ENCODE results near the gene UNC93B1. TPM values are rescaled to one million over a fixed set of nuclear protein-coding genes. Genes with fewer than 3 reads are reported as not detected.

UNC93B1 gene
- total RNA-seq, 3 donors from 2014 or later, result 30.1 to 47.5 (median 46.8) TPM

GRCh38 chr11:68006606-68007166, 2.8 kb upstream of the UNC93B1 start:
- peaks cover 45% of the 10 kb centered on the region for H3K4me1 ChIP-seq (ENCODE audit: low read depth)
- H3K9me3 ChIP-seq, result no peaks in the 10 kb centered on the region
- ATAC-seq (no peak), DNase-seq (peak in 2 of 3 donors; percentile 4 to 22)
- no peaks in the 10 kb centered on the region for H3K36me3 ChIP-seq (ENCODE audit: low read depth)
- H3K4me3 ChIP-seq, result no peak overlapping the region
- TF ChIP-seq, protein P1, sequence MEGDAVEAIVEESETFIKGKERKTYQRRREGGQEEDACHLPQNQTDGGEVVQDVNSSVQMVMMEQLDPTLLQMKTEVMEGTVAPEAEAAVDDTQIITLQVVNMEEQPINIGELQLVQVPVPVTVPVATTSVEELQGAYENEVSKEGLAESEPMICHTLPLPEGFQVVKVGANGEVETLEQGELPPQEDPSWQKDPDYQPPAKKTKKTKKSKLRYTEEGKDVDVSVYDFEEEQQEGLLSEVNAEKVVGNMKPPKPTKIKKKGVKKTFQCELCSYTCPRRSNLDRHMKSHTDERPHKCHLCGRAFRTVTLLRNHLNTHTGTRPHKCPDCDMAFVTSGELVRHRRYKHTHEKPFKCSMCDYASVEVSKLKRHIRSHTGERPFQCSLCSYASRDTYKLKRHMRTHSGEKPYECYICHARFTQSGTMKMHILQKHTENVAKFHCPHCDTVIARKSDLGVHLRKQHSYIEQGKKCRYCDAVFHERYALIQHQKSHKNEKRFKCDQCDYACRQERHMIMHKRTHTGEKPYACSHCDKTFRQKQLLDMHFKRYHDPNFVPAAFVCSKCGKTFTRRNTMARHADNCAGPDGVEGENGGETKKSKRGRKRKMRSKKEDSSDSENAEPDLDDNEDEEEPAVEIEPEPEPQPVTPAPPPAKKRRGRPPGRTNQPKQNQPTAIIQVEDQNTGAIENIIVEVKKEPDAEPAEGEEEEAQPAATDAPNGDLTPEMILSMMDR (IDR thresholded peaks at IDR 0.05), result no peak
- intact Hi-C loops (cut with DNase I, micrococcal nuclease), result no loop called here

DNA sequence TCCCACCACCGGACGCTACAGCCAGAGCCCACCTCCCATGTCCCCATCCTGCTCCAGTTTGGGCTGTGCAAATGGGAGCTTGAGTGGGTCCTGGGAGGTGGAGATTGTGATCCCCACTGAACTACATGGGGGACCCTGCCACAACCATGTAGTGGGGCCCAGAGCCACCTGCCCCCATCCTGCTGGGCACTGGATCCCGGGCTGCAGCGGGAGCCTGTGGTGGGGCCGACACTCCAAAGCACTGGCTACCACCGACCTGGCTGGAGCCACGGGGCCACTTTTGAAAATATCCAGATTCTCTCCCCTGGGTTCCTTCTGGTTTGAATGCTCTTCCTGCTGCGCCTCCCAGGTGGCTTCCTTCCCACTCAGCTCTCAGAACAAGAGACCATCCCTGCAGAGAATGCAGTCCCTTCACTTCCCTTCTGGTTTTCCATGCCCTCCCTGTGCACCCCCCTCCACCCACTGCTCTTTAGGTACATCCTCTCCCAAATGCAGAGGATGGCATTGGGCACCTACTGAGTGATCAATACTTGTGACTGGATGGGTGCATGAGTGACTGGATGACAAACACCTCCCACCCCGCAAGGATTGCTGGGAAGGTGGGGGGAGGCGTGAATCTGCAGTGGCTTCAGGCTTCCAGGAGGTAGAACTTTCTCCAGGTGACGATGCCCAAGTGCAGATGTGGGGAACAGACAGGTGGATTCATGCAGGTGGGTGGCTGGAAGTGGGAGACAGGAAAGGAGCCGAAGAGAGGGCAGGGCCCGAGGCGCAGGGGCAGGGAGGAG, 846 bp upstream of the UNC93B1 start:
- Histone ChIP-seq H3K4me1 (ENCODE audit: low read depth) (peaks cover 31% of the 10 kb centered on the region), H3K36me3 (ENCODE audit: low read depth) (no peaks in the 10 kb centered on the region), H3K4me3 (no peak overlapping the region), H3K9me3 (no peaks in the 10 kb centered on the region)
- TF ChIP-seq, protein P1 (IDR thresholded peaks at IDR 0.05), result no peak
- no peak for ATAC-seq
- peak in 2 of 3 donors; percentile 7 to 26 for DNase-seq
- intact Hi-C loops (cut with DNase I, micrococcal nuclease), result no loop called here

- peak overlapping the region; percentile 77 for H3K4me3 ChIP-seq
- H3K4me1 ChIP-seq (ENCODE audit: low read depth), result peaks cover 17% of the 10 kb centered on the region
- no peaks in the 10 kb centered on the region for H3K9me3 ChIP-seq
- no peaks in the 10 kb centered on the region for H3K36me3 ChIP-seq (ENCODE audit: low read depth)
- TF ChIP-seq, protein P1 (IDR thresholded peaks at IDR 0.05), result no peak
- DNase-seq, result peak; percentile 66 to 87 (median 81)
- ATAC-seq, result peak; percentile 77
- intact Hi-C loops (cut with DNase I, micrococcal nuclease), result no loop called here
Observed at GRCh38 chr11:68002938-68003845, 705 bp downstream of the UNC93B1 start.

DNA sequence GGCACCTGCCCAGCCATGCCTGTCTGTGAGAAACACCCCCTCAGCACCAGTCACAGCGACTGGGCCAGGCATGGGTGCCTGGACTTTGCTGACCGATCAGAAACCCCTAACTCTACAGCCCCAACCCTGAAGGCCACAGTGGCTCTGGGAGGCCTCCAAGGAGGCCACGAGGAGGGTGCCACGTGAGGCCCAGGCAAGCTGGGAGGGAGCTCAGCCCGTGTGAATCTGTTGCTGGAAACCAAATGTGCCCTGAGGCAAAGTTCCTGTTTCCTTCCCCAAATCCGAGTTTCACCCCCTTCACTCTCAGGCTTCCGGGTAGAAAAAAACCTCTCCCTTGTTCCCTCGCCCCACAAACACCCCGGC, 1.3 kb downstream of the UNC93B1 start:
- no peaks in the 10 kb centered on the region for H3K9me3 ChIP-seq
- ATAC-seq (no peak), DNase-seq (peak in 2 of 3 donors; percentile 53 to 68)
- TF ChIP-seq, protein P1 (IDR thresholded peaks at IDR 0.05), result no peak
- no peaks in the 10 kb centered on the region for H3K36me3 ChIP-seq (ENCODE audit: low read depth)
- intact Hi-C loops (cut with DNase I, micrococcal nuclease), result no loop called here
- H3K4me1 ChIP-seq (ENCODE audit: low read depth), result peaks cover 14% of the 10 kb centered on the region
- H3K4me3 ChIP-seq, result no peak overlapping the region

- intact Hi-C loops (cut with DNase I, micrococcal nuclease), result no loop called here
- Histone ChIP-seq H3K4me3 (no peak overlapping the region), H3K36me3 (ENCODE audit: low read depth) (no peaks in the 10 kb centered on the region), H3K4me1 (ENCODE audit: low read depth) (peaks cover 21% of the 10 kb centered on the region), H3K9me3 (no peaks in the 10 kb centered on the region)
- DNase-seq, result peak in 2 of 3 donors; percentile 18
- no peak for ATAC-seq
- TF ChIP-seq, protein P1 (IDR thresholded peaks at IDR 0.05), result no peak
Observed at GRCh38 chr11:67999704-68000103, 4.2 kb downstream of the UNC93B1 start.

Measured in mucosa of descending colon (tissue), 3 donors.